Astrocyte (in vitro differentiated cells and primary cell): Measurements from ENCODE around the gene TIMP2. TPM values are rescaled to one million over a fixed set of nuclear protein-coding genes. Genes with fewer than 3 reads are reported as not detected.

Experiments used
- DNase-seq: peaks from one replicate; pipeline ENCODE4 v3.0.0-alpha.2; 2010; ENCODE audit warnings: low read depth
- FAIRE-seq: peaks from 2 replicates; lab custom pipeline; 2011; peaks lifted over from hg19 to GRCh38; lab: Jason Lieb, UNC
- H2AFZ ChIP-seq: 2 replicates; pipeline ENCODE4 v1.6.0; 2012; ENCODE audit warnings: low read depth, low read length, inconsistent platforms
- H3K27ac ChIP-seq: 2 replicates; pipeline ENCODE4 v1.5.1; 2011; ENCODE audit warnings: low read depth, low read length, inconsistent platforms
- H3K27me3 ChIP-seq: 2 replicates; pipeline ENCODE4 v1.6.0; 2011; ENCODE audit warnings: low read length, inconsistent platforms; ENCODE audit not compliant: insufficient read depth
- H3K36me3 ChIP-seq: 2 replicates; pipeline ENCODE4 v1.5.1; 2011; ENCODE audit warnings: low read length, inconsistent platforms; ENCODE audit not compliant: insufficient read depth
- H3K4me1 ChIP-seq: 2 replicates; pipeline ENCODE4 v1.5.1; 2011; ENCODE audit warnings: low read length, inconsistent platforms; ENCODE audit not compliant: insufficient read depth
- H3K4me2 ChIP-seq: 2 replicates; pipeline ENCODE4 v1.6.0; 2012; ENCODE audit warnings: low read length, inconsistent platforms
- H3K4me3 ChIP-seq: 2 replicates; pipeline ENCODE4 v1.5.1; 2011; ENCODE audit warnings: low read depth, mild to moderate bottlenecking, low read length, inconsistent platforms; ENCODE audit not compliant: insufficient read depth
- H3K79me2 ChIP-seq: 2 replicates; pipeline ENCODE4 v1.6.0; 2012; ENCODE audit warnings: mild to moderate bottlenecking, low read length, inconsistent platforms; ENCODE audit not compliant: insufficient read depth
- H3K9ac ChIP-seq: 2 replicates; pipeline ENCODE4 v1.6.0; 2012; ENCODE audit warnings: mild to moderate bottlenecking, low read length, inconsistent platforms
- H3K9me3 ChIP-seq: 2 replicates; pipeline ENCODE4 v1.5.1; 2012; ENCODE audit warnings: low read depth, mild to moderate bottlenecking, low read length, inconsistent platforms; ENCODE audit not compliant: insufficient read depth
- H4K20me1 ChIP-seq: 2 replicates; pipeline ENCODE4 v1.6.0; 2012; ENCODE audit warnings: low read length, inconsistent platforms; ENCODE audit not compliant: insufficient read depth
- H3K27ac Mint-ChIP-seq: one replicate; pipeline ENCODE4 v1.8.0; 2021; ENCODE audit warnings: mild to moderate bottlenecking, mixed read lengths; ENCODE audit not compliant: unreplicated experiment
- H3K27me3 Mint-ChIP-seq: one replicate; pipeline ENCODE4 v1.8.0; 2021; ENCODE audit warnings: low read depth, mixed read lengths; ENCODE audit not compliant: unreplicated experiment
- H3K36me3 Mint-ChIP-seq: one replicate; pipeline ENCODE4 v1.8.0; 2021; ENCODE audit warnings: low read depth, mixed read lengths; ENCODE audit not compliant: unreplicated experiment
- H3K4me1 Mint-ChIP-seq: one replicate; pipeline ENCODE4 v1.8.0; 2021; ENCODE audit warnings: low read depth, mixed read lengths; ENCODE audit not compliant: unreplicated experiment
- H3K4me3 Mint-ChIP-seq: one replicate; pipeline ENCODE4 v1.8.0; 2021; ENCODE audit warnings: mild to moderate bottlenecking, moderate library complexity, mixed read lengths; ENCODE audit not compliant: unreplicated experiment
- H3K9me3 Mint-ChIP-seq: one replicate; pipeline ENCODE4 v1.8.0; 2021; ENCODE audit warnings: mild to moderate bottlenecking, mixed read lengths; ENCODE audit not compliant: unreplicated experiment
- CTCF ChIP-seq: IDR thresholded peaks from 2 replicates; pipeline ENCODE4 v1.5.1; 2011; ENCODE audit warnings: low read depth, mild to moderate bottlenecking, inconsistent platforms, low read length, moderate library complexity; ENCODE audit not compliant: insufficient read depth
- EZH2 ChIP-seq: IDR thresholded peaks from 2 replicates; pipeline ENCODE4 v1.6.1; 2012; ENCODE audit warnings: mild to moderate bottlenecking, low read length, inconsistent platforms; ENCODE audit not compliant: insufficient read depth
- total RNA-seq: library from RNA; stranded (reverse); gene quantifications from 2 replicates; pipeline ENCODE4 v1.2.1, GENCODE V29; 2021

The TIMP2 gene
- total RNA-seq, 1 donor from 2014 or later = 184 TPM

- Mint-ChIP-seq H3K27ac (no peak overlapping the region), H3K9me3 (no peaks in the 10 kb centered on the region), H3K4me1 (peaks cover 3% of the 10 kb centered on the region), H3K36me3 (peaks cover 18% of the 10 kb centered on the region), H3K27me3 (no peaks in the 10 kb centered on the region), H3K4me3 (no peak overlapping the region)
- Histone ChIP-seq H3K36me3 (no peaks in the 10 kb centered on the region), H3K9me3 (no peaks in the 10 kb centered on the region), H3K9ac (no peak overlapping the region), H4K20me1 (peaks cover 91% of the 10 kb centered on the region), H2AFZ (no peak overlapping the region), H3K27me3 (no peaks in the 10 kb centered on the region), H3K4me1 (peaks cover 4% of the 10 kb centered on the region), H3K27ac (no peak overlapping the region), H3K79me2 (peaks cover 97% of the 10 kb centered on the region), H3K4me2 (no peak overlapping the region), H3K4me3 (no peak overlapping the region)
- DNase-seq (no peak), FAIRE-seq (no peak)
- TF ChIP-seq EZH2 (no peak), CTCF (no peak)
These were observed 32.7 kb downstream of the TIMP2 start for GRCh38 chr17:78892520-78892919.

- Mint-ChIP-seq H3K27ac (no peak overlapping the region), H3K4me3 (no peak overlapping the region), H3K9me3 (no peaks in the 10 kb centered on the region), H3K36me3 (peaks cover 15% of the 10 kb centered on the region), H3K27me3 (no peaks in the 10 kb centered on the region), H3K4me1 (peaks cover 3% of the 10 kb centered on the region)
- Histone ChIP-seq H3K27me3 (no peaks in the 10 kb centered on the region), H3K9ac (no peak overlapping the region), H3K79me2 (peaks cover 97% of the 10 kb centered on the region), H3K27ac (no peak overlapping the region), H4K20me1 (peaks cover 88% of the 10 kb centered on the region), H3K4me3 (no peak overlapping the region), H3K36me3 (no peaks in the 10 kb centered on the region), H3K4me2 (no peak overlapping the region), H2AFZ (no peak overlapping the region), H3K4me1 (peaks cover 4% of the 10 kb centered on the region), H3K9me3 (no peaks in the 10 kb centered on the region)
- DNase-seq (no peak), FAIRE-seq (no peak)
- TF ChIP-seq EZH2 (no peak), CTCF (no peak)
These were observed 33.1 kb downstream of the TIMP2 start for GRCh38 chr17:78892062-78892456.

- FAIRE-seq (no peak), DNase-seq (no peak)
- Histone ChIP-seq H3K4me2 (no peak overlapping the region), H3K36me3 (no peaks in the 10 kb centered on the region), H4K20me1 (peaks cover 88% of the 10 kb centered on the region), H3K9me3 (no peaks in the 10 kb centered on the region), H2AFZ (no peak overlapping the region), H3K4me3 (no peak overlapping the region), H3K79me2 (peaks cover 97% of the 10 kb centered on the region), H3K4me1 (peaks cover 4% of the 10 kb centered on the region), H3K27me3 (no peaks in the 10 kb centered on the region), H3K9ac (no peak overlapping the region), H3K27ac (no peak overlapping the region)
- H3K27me3 Mint-ChIP-seq = no peaks in the 10 kb centered on the region
- peaks cover 3% of the 10 kb centered on the region for H3K4me1 Mint-ChIP-seq
- no peak for TF ChIP-seq EZH2
- no peak for TF ChIP-seq CTCF
- no peak overlapping the region for H3K27ac Mint-ChIP-seq
- H3K9me3 Mint-ChIP-seq = no peaks in the 10 kb centered on the region
- peaks cover 16% of the 10 kb centered on the region for H3K36me3 Mint-ChIP-seq
- no peak overlapping the region for H3K4me3 Mint-ChIP-seq
These were observed 33.7 kb downstream of the TIMP2 start for GRCh38 chr17:78891406-78892061.
